Brain microvascular endothelial cell (primary cell): ENCODE data around the gene POLDIP3.
A peak's percentile ranks its signal among the peaks of the same experiment; 100 is the strongest.
"Not testable (repeated sequence)": the region's sequence is repeated elsewhere in the genome, so short reads cannot be mapped to it uniquely, and the experiment has no call there.

Experiments
- DNase-seq: peaks from one replicate; pipeline ENCODE4 v3.0.0-alpha.2; 2020
- H3K27ac ChIP-seq: fragments of 250-450 bp; sonication (Bioruptor Pico); 2 replicates; pipeline ENCODE4 v1.5.1; 2020; ENCODE audit warnings: mild to moderate bottlenecking, moderate library complexity
- H3K27me3 ChIP-seq: fragments of 250-450 bp; sonication (Bioruptor Pico); replicated peaks from 2 replicates; pipeline ENCODE4 v1.5.1; 2020; ENCODE audit warnings: mild to moderate bottlenecking
- H3K36me3 ChIP-seq: fragments of 250-450 bp; sonication (Bioruptor Pico); replicated peaks from 2 replicates; pipeline ENCODE4 v1.5.1; 2020; ENCODE audit warnings: mild to moderate bottlenecking
- H3K4me3 ChIP-seq: 2 replicates; pipeline ENCODE4 v1.5.1; 2011; ENCODE audit warnings: low read depth, mild to moderate bottlenecking, control low read depth, low read length, moderate library complexity
- in situ Hi-C: cut with HindIII; loops from 2 replicates; pipeline ENCODE4 v1.10.0; 2017; ENCODE audit warnings: low sequenced_read_pairs, low pct_ligation_motif_present
- TF ChIP-seq, protein P1 (sequence below): IDR thresholded peaks from 2 replicates; pipeline ENCODE4 v1.5.1; 2011; ENCODE audit warnings: low read depth, mild to moderate bottlenecking, moderate library complexity, low read length, control low read depth, inconsistent platforms; ENCODE audit errors: missing control alignments

POLDIP3 gene

DNA sequence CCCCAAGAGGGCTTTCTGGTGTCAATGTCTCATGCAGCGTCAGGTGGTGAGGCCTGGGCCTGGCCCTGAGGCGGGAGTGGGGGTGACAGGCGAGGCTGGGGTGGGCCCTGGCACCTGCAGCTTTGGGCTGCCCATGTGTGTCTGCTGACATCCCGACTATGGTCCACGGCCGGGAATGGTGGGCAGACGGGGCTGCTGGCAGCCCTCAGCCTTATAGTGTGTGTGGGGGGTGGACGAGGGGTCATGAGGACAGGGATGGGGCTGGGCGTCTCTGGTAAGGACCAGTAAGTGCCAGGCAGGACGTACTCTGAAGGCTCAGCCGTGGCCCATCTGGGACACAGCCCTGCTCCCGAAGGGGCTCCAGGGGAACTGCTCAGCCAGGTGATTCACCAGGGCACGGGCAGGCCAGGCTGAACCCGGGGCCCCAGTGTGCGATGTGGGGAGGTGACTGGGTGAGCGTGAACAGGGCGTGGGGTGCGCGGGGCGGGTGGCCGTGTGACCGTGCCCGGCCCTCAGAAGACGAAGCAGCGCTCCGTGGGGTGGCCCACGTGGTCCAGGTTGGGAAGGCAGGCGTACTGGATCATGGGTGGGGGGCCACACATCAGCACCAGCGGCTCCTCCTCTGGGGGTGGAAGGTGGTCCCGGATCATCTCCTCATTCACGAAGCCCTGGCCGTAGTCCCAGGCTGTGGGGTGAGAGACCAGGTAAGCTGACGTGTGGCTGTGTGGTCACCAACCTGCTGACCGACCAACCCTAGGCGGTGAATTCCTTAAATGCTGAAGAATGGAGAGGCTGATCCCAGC lies 4.8 kb upstream of the POLDIP3 start:
- TF ChIP-seq, protein P1, sequence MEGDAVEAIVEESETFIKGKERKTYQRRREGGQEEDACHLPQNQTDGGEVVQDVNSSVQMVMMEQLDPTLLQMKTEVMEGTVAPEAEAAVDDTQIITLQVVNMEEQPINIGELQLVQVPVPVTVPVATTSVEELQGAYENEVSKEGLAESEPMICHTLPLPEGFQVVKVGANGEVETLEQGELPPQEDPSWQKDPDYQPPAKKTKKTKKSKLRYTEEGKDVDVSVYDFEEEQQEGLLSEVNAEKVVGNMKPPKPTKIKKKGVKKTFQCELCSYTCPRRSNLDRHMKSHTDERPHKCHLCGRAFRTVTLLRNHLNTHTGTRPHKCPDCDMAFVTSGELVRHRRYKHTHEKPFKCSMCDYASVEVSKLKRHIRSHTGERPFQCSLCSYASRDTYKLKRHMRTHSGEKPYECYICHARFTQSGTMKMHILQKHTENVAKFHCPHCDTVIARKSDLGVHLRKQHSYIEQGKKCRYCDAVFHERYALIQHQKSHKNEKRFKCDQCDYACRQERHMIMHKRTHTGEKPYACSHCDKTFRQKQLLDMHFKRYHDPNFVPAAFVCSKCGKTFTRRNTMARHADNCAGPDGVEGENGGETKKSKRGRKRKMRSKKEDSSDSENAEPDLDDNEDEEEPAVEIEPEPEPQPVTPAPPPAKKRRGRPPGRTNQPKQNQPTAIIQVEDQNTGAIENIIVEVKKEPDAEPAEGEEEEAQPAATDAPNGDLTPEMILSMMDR, result no peak

DNA sequence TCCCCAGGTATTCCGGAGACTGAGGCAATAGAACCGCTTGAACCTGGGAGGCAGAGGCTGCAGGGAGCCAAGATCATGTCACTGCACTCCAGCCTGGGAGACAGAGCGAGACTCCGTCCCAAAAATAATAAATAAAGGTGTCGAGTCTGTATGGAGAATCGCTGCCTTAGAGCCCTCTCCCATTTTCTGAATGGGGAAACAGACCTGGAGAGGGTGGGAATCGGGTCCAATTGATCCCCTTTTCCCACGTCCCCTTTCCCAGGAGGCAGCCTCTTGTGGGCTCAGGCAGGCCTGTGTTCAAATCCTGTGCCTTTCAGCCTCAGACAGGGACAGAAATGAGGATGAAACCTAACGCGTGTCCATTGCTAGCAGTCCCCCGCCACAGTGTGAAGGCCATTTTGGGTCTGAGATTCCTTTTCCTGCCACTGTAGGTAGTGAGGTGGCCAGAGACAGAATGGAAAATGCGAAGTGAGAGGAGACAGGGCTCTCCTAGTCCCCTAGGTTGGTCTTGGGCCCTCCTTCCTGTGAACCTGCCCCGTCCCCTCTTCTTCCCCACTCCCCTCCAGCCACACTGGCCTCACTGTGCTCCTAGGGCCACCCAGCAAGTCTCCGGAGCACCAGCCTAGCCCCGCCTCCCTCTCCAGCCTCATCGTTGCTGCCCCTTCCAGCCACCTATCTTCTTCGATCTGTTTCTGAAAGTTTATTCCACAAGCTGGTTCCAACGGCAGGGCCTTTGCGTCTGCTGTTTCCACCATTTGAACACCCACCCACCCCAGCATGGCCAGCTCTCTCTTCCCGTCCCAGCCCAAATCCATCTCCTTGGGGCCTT lies 2.7 kb upstream of the POLDIP3 start:
- in situ Hi-C loops, result no loop called here
- Histone ChIP-seq H3K27ac (no peak overlapping the region), H3K4me3 (no peak overlapping the region), H3K27me3 (no peaks in the 10 kb centered on the region), H3K36me3 (peaks cover 12% of the 10 kb centered on the region)
- TF ChIP-seq, protein P1, result no peak
- no peak for DNase-seq

More for the DNA sequence above, 4.8 kb upstream of the POLDIP3 start:
- H3K36me3 ChIP-seq, result peaks cover 26% of the 10 kb centered on the region
- no peak for DNase-seq
- H3K27me3 ChIP-seq, result no peaks in the 10 kb centered on the region
- no peak overlapping the region for H3K27ac ChIP-seq
- no peak overlapping the region for H3K4me3 ChIP-seq
- in situ Hi-C loops, result no loop called here

DNA sequence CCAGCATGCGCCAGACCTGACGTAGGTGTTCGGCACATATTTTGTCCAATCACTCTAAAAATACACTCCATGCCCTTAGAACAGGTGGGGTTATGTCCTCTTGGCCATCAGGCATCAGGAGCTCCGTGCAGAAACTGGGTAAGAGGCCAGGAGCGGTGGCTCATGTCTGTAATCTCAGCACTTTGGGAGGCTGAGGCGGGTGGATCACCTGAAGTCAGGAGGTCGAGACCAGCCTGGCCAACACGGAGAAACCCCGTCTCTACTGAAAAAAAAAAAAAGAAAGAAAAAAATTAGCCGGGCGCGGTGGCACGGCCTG lies 1.1 kb upstream of the POLDIP3 start:
- in situ Hi-C loops, result not testable (repeated sequence)

DNA sequence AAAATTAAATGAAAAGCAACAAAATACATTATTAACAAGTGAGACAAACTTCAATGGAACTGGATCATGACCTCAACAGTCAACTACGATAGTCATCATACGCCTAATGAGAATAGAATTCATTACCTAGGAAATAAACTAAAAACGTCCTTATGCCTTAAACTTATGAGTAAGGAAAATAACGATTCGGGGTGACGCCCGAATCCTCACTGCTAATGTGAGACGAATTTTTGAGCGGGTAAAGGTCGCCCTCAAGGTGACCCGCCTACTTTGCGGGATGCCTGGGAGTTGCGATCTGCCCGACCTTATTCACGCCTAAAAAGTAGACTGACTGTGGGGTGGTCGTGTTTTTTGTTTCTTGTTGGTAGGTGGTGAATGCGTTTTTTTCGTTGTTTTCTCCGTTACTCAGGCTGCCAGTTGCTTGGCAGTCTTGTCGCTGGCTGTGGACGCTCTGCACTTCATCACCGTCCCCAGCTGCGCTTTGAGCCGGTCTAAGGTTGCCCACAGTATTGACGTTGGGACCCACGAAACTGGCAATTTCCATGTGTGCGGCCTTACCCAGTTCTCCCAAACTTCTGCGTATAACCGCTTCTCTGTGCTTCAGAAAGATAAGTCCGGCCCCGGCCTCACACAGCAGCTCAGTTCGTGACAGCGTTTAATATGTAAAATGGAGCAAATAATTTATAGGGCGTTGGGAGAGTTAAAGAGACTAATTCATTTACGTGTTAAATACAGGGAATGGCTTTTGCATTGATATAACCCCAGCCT lies 593 bp upstream of the POLDIP3 start:
- H3K27me3 ChIP-seq, result no peaks in the 10 kb centered on the region
- H3K27ac ChIP-seq, result peak overlapping the region; percentile 98
- TF ChIP-seq, protein P1, result no peak
- DNase-seq, result peak; percentile 99
- peak overlapping the region; percentile 77 for H3K4me3 ChIP-seq
- peaks cover 8% of the 10 kb centered on the region for H3K36me3 ChIP-seq
- in situ Hi-C loops, result no loop called here

More for the DNA sequence above, 1.1 kb upstream of the POLDIP3 start:
- peak overlapping the region; percentile 3 for H3K4me3 ChIP-seq
- not testable (repeated sequence) for H3K27me3 ChIP-seq, H3K36me3 ChIP-seq, DNase-seq
- peak overlapping the region; percentile 98 for H3K27ac ChIP-seq

DNA sequence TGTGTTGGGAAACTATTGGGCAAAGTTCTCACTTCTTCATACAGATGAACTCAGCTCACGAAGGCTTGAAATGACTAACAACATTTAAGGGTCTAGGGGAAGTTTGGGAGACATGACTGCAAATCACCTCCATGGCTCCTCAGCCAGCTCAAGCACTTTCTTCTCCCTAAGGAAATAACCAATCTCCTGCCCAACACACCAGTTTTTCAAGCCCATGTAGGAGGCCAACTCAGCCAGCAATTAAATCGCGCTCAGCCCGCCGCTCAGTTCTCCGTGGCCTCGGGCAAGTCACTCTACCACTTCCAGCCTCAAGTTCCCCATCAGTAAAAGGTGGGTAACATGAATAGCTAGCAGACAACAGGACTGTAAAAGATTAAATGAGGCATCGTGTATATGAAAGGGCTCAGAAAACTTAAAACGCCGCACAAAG lies 796 bp downstream of the POLDIP3 start:
- no peak for DNase-seq
- Histone ChIP-seq H3K36me3 (no peaks in the 10 kb centered on the region), H3K4me3 (peak overlapping the region; percentile 77), H3K27ac (peak overlapping the region; percentile 98), H3K27me3 (no peaks in the 10 kb centered on the region)
- TF ChIP-seq, protein P1, result no peak
- in situ Hi-C loops, result no loop called here

DNA sequence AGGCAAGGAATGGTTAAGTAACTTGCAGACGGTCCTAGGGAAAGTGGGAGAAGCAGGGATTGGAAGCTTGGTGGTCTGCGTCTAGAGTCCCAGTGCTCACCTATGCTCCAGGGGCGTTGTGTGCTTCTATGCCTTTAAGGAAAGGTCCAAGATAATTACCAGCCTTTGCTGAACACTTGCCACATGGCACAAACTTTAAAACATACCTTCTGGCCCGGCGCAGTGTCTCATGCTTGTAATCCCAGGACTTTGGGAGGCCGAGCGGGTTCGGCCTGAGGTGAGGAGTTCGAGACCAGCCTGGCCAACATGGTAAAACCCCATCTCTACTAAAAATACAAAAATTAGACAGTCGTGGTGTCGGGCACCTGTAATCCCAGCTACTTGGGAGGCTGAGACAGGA lies 2.3 kb downstream of the POLDIP3 start:
- in situ Hi-C loops, result no loop called here
- no peak for DNase-seq
- Histone ChIP-seq H3K4me3 (no peak overlapping the region), H3K27ac (no peak overlapping the region), H3K27me3 (no peaks in the 10 kb centered on the region), H3K36me3 (no peaks in the 10 kb centered on the region)
- TF ChIP-seq, protein P1, result no peak
